GM23338 (cell line): ENCODE data around the gene TBC1D5. TPM values are rescaled to one million over a fixed set of nuclear protein-coding genes. Genes with fewer than 3 reads are reported as not detected.

Experiments used
- ATAC-seq: fragments of 200-7000 bp; cut with Tn5 transposase; 3 replicates; pipeline ENCODE4 v1.9.1; 2020
- DNase-seq: peaks from one replicate; pipeline ENCODE4 v3.0.0-alpha.2; 2015; ENCODE audit warnings: low spot score
- H2AFZ ChIP-seq: fragments of 200-600 bp; sonication (generic); 2 replicates; pipeline ENCODE4 v1.8.0; 2016; ENCODE audit warnings: antibody characterized with exemption, mild to moderate bottlenecking, moderate library complexity
- H3F3A ChIP-seq: fragments of 200-600 bp; sonication (generic); replicated peaks from 2 replicates; pipeline ENCODE4 v1.8.0; 2017; ENCODE audit warnings: antibody characterized with exemption, mixed run types, low read depth
- H3K27ac ChIP-seq: fragments of 200-600 bp; sonication (generic); 2 replicates; pipeline ENCODE4 v1.6.1; 2016; ENCODE audit warnings: low read depth
- H3K27me3 ChIP-seq: fragments of 200-600 bp; sonication (generic); 2 replicates; pipeline ENCODE4 v1.8.0; 2016; ENCODE audit warnings: mild to moderate bottlenecking, mixed run types, moderate library complexity; ENCODE audit not compliant: insufficient read depth
- H3K36me3 ChIP-seq: fragments of 200-600 bp; sonication (generic); 2 replicates; pipeline ENCODE4 v1.8.0; 2016; ENCODE audit warnings: mild to moderate bottlenecking; ENCODE audit not compliant: insufficient read depth
- H3K4me1 ChIP-seq: fragments of 200-600 bp; sonication (generic); 2 replicates; pipeline ENCODE4 v1.8.0; 2016; ENCODE audit warnings: mild to moderate bottlenecking, moderate library complexity; ENCODE audit not compliant: insufficient read depth
- H3K4me2 ChIP-seq: fragments of 200-600 bp; sonication (generic); 2 replicates; pipeline ENCODE4 v1.7.1; 2017; ENCODE audit warnings: mixed run types
- H3K4me3 ChIP-seq: fragments of 200-600 bp; sonication (generic); 2 replicates; pipeline ENCODE4 v1.6.1; 2016; ENCODE audit warnings: mixed run types
- H3K79me2 ChIP-seq: fragments of 200-600 bp; sonication (generic); replicated peaks from 2 replicates; pipeline ENCODE4 v1.8.0; 2017; ENCODE audit warnings: mild to moderate bottlenecking; ENCODE audit not compliant: insufficient read depth
- H3K9me2 ChIP-seq: fragments of 200-600 bp; sonication (generic); 2 replicates; pipeline ENCODE4 v1.8.0; 2017; ENCODE audit not compliant: insufficient read depth
- H4K20me1 ChIP-seq: fragments of 200-600 bp; sonication (generic); replicated peaks from 2 replicates; pipeline ENCODE4 v1.8.0; 2017; ENCODE audit warnings: mild to moderate bottlenecking; ENCODE audit not compliant: insufficient read depth
- H3K27ac Mint-ChIP-seq: 2 replicates; pipeline ENCODE4 v1.8.0; 2020; ENCODE audit warnings: inconsistent platforms, mild to moderate bottlenecking, moderate library complexity, mixed read lengths
- H3K27me3 Mint-ChIP-seq: 3 replicates; pipeline ENCODE4 v1.8.0; 2022; ENCODE audit warnings: low read depth, mild to moderate bottlenecking, moderate library complexity, mixed read lengths, inconsistent platforms; ENCODE audit not compliant: insufficient read depth, poor library complexity
- H3K36me3 Mint-ChIP-seq: 3 replicates; pipeline ENCODE4 v1.8.0; 2021; ENCODE audit warnings: low read depth, mild to moderate bottlenecking, inconsistent platforms, moderate library complexity, mixed read lengths
- H3K4me1 Mint-ChIP-seq: 3 replicates; pipeline ENCODE4 v1.8.0; 2020; ENCODE audit warnings: mild to moderate bottlenecking, inconsistent platforms, mixed read lengths
- H3K4me3 Mint-ChIP-seq: 3 replicates; pipeline ENCODE4 v1.8.0; 2021; ENCODE audit warnings: moderate library complexity, mild to moderate bottlenecking, inconsistent platforms, mixed read lengths
- H3K9me3 Mint-ChIP-seq: 3 replicates; pipeline ENCODE4 v1.8.0; 2020; ENCODE audit warnings: moderate library complexity, mild to moderate bottlenecking, inconsistent platforms, mixed read lengths
- CREB1 ChIP-seq: fragments of 250-450 bp; sonication (Bioruptor Pico); IDR thresholded peaks from 2 replicates; pipeline ENCODE4 v1.5.0; 2020; ENCODE audit warnings: low read depth, mild to moderate bottlenecking, moderate library complexity
- EZH2 ChIP-seq: fragments of 200-600 bp; sonication (generic); IDR thresholded peaks from one replicate; pipeline ENCODE4 v1.8.0; 2017; ENCODE audit warnings: antibody characterized with exemption, mild to moderate bottlenecking, low read depth; ENCODE audit not compliant: unreplicated experiment
- NANOG ChIP-seq: IDR thresholded peaks from 2 replicates; pipeline ENCODE4 v1.6.1; 2016; ENCODE audit warnings: antibody characterized with exemption, borderline replicate concordance
- POLR2AphosphoS5 ChIP-seq: IDR thresholded peaks from 2 replicates; pipeline ENCODE4 v1.6.1; 2016; ENCODE audit warnings: antibody characterized with exemption, low read depth
- ZNF331 ChIP-seq: fragments of 250-450 bp; sonication (Bioruptor Pico); IDR thresholded peaks from 2 replicates; pipeline ENCODE4 v1.5.0; 2020; ENCODE audit warnings: low read depth, mild to moderate bottlenecking, moderate library complexity
- polyA plus RNA-seq: library from polyadenylated mRNA; unstranded; fragments of >200 nt; fragmentation: Nextera tagmentation; extraction: Ambion mirVana; gene quantifications from 2 replicates; pipeline ENCODE4 v1.2.1, GENCODE V29; 2016
- total RNA-seq: library from RNA; depleted of rRNA; stranded (reverse); fragments of >200 nt; shearing (Covaris generic); gene quantifications from 2 replicates; pipeline ENCODE4 v1.2.3, GENCODE V29; 2014
- TF ChIP-seq, protein P1 (sequence below): fragments of 250-450 bp; sonication (Bioruptor Pico); IDR thresholded peaks from 2 replicates; pipeline ENCODE4 v1.5.0; 2020; ENCODE audit warnings: mild to moderate bottlenecking, moderate library complexity
- TF ChIP-seq, protein P2 (sequence below): IDR thresholded peaks from 2 replicates; pipeline ENCODE4 v1.6.1; 2016; ENCODE audit warnings: antibody characterized with exemption

Gene TBC1D5
- total and polyA plus RNA-seq, 2 experiments from 2014 or later, result 21.8 to 48.1 TPM

DNA sequence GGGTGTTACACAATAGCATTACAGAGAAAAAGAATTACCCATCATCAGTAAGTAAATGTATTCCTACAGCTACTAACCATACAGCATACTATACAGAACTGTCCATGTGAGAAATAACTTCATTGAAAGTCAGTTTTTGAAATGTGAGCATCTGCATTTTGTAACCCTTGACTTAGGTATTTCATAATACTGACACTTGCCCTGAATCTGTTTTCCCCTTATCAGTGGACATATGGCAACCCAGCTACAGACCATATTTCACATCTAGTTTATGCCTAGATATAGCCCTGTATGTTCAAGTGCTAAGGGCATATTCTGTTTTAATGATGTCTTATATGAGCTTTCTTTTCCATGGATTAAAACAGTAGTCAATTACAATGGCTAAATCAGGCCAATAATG, 297.6 kb downstream of the TBC1D5 start (continued):
- TF ChIP-seq, protein P1, sequence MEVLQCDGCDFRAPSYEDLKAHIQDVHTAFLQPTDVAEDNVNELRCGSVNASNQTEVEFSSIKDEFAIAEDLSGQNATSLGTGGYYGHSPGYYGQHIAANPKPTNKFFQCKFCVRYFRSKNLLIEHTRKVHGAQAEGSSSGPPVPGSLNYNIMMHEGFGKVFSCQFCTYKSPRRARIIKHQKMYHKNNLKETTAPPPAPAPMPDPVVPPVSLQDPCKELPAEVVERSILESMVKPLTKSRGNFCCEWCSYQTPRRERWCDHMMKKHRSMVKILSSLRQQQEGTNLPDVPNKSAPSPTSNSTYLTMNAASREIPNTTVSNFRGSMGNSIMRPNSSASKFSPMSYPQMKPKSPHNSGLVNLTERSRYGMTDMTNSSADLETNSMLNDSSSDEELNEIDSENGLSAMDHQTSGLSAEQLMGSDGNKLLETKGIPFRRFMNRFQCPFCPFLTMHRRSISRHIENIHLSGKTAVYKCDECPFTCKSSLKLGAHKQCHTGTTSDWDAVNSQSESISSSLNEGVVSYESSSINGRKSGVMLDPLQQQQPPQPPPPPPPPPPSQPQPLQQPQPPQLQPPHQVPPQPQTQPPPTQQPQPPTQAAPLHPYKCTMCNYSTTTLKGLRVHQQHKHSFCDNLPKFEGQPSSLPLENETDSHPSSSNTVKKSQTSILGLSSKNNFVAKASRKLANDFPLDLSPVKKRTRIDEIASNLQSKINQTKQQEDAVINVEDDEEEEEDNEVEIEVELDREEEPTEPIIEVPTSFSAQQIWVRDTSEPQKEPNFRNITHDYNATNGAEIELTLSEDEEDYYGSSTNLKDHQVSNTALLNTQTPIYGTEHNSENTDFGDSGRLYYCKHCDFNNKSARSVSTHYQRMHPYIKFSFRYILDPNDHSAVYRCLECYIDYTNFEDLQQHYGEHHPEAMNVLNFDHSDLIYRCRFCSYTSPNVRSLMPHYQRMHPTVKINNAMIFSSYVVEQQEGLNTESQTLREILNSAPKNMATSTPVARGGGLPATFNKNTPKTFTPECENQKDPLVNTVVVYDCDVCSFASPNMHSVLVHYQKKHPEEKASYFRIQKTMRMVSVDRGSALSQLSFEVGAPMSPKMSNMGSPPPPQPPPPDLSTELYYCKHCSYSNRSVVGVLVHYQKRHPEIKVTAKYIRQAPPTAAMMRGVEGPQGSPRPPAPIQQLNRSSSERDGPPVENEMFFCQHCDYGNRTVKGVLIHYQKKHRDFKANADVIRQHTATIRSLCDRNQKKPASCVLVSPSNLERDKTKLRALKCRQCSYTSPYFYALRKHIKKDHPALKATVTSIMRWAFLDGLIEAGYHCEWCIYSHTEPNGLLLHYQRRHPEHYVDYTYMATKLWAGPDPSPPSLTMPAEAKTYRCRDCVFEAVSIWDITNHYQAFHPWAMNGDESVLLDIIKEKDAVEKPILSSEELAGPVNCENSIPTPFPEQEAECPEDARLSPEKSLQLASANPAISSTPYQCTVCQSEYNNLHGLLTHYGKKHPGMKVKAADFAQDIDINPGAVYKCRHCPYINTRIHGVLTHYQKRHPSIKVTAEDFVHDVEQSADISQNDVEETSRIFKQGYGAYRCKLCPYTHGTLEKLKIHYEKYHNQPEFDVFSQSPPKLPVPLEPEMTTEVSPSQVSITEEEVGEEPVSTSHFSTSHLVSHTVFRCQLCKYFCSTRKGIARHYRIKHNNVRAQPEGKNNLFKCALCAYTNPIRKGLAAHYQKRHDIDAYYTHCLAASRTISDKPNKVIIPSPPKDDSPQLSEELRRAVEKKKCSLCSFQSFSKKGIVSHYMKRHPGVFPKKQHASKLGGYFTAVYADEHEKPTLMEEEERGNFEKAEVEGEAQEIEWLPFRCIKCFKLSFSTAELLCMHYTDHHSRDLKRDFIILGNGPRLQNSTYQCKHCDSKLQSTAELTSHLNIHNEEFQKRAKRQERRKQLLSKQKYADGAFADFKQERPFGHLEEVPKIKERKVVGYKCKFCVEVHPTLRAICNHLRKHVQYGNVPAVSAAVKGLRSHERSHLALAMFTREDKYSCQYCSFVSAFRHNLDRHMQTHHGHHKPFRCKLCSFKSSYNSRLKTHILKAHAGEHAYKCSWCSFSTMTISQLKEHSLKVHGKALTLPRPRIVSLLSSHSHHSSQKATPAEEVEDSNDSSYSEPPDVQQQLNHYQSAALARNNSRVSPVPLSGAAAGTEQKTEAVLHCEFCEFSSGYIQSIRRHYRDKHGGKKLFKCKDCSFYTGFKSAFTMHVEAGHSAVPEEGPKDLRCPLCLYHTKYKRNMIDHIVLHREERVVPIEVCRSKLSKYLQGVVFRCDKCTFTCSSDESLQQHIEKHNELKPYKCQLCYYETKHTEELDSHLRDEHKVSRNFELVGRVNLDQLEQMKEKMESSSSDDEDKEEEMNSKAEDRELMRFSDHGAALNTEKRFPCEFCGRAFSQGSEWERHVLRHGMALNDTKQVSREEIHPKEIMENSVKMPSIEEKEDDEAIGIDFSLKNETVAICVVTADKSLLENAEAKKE (CRISPR knock-in tag), result no peak

DNA sequence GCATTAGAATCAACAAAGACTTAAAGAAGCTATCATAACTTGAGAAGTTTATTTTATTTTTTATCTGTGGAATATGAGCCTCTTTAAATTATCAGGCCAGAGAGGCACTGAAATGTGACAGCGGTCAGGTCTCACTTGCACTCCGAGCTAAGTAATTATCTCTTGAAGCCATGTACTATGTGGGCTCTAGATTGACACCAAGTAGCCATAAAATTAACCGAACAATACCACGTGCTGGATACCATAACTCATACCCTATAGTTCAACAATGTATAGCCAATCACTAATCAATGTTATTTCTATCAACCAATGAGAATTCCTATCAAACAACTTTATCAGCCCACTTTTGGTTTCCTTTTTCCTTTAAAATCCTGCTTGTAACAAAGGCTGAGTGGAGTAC, 299.3 kb downstream of the TBC1D5 start:
- H3K27ac Mint-ChIP-seq, result no peak overlapping the region
- no peak overlapping the region for H3K4me3 ChIP-seq
- TF ChIP-seq NANOG, result no peak
- TF ChIP-seq, protein P1 (CRISPR knock-in tag), result no peak
- no peak for TF ChIP-seq POLR2AphosphoS5
- no peak for TF ChIP-seq EZH2
- TF ChIP-seq, protein P2, sequence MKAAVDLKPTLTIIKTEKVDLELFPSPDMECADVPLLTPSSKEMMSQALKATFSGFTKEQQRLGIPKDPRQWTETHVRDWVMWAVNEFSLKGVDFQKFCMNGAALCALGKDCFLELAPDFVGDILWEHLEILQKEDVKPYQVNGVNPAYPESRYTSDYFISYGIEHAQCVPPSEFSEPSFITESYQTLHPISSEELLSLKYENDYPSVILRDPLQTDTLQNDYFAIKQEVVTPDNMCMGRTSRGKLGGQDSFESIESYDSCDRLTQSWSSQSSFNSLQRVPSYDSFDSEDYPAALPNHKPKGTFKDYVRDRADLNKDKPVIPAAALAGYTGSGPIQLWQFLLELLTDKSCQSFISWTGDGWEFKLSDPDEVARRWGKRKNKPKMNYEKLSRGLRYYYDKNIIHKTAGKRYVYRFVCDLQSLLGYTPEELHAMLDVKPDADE, result no peak
- TF ChIP-seq ZNF331 (CRISPR knock-in tag), result no peak
- TF ChIP-seq CREB1 (CRISPR knock-in tag), result no peak
- H2AFZ ChIP-seq, result no peak overlapping the region
- H3K4me1 Mint-ChIP-seq, result 0 out of 3 replicates have a peak, but pooled peaks cover 8% of the 10 kb centered on the region
- no peak overlapping the region for H3K27ac ChIP-seq
- DNase-seq (no peak), ATAC-seq (no peak)
- H3K36me3 Mint-ChIP-seq, result no peaks in the 10 kb centered on the region
- no peaks in the 10 kb centered on the region for H3F3A ChIP-seq
- H3K4me2 ChIP-seq, result no peak overlapping the region
- no peaks in the 10 kb centered on the region for H3K27me3 Mint-ChIP-seq
- H3K27me3 ChIP-seq, result no peaks in the 10 kb centered on the region
- no peaks in the 10 kb centered on the region for H4K20me1 ChIP-seq
- H3K4me3 Mint-ChIP-seq, result no peak overlapping the region
- H3K9me3 Mint-ChIP-seq, result no peaks in the 10 kb centered on the region
- H3K79me2 ChIP-seq, result no peaks in the 10 kb centered on the region
- H3K4me1 ChIP-seq, result no peaks in the 10 kb centered on the region
- H3K9me2 ChIP-seq, result no peaks in the 10 kb centered on the region
- no peaks in the 10 kb centered on the region for H3K36me3 ChIP-seq
